WTC11 (cell line): ENCODE measurements around the gene OPRL1.

Experiments used
- CREB1 ChIP-seq: sonication (generic); formaldehyde crosslinking; IDR thresholded peaks from 2 replicates; pipeline ENCODE4 v1.8.0; 2023; ENCODE audit warnings: mild to moderate bottlenecking, missing genetic modification reagents
- CREM ChIP-seq: sonication (generic); formaldehyde crosslinking; IDR thresholded peaks from 2 replicates; pipeline ENCODE4 v1.8.1; 2022; ENCODE audit warnings: mild to moderate bottlenecking, missing genetic modification reagents, moderate library complexity
- ETV6 ChIP-seq: sonication (generic); formaldehyde crosslinking; IDR thresholded peaks from 2 replicates; pipeline ENCODE4 v1.8.1; 2022; ENCODE audit warnings: mild to moderate bottlenecking, missing genetic modification reagents
- FOXJ3 ChIP-seq: sonication (generic); formaldehyde crosslinking; IDR thresholded peaks from 2 replicates; pipeline ENCODE4 v1.9.0; 2021; ENCODE audit warnings: missing genetic modification reagents, mild to moderate bottlenecking, borderline replicate concordance
- GABPB1 ChIP-seq: sonication (generic); formaldehyde crosslinking; IDR thresholded peaks from 2 replicates; pipeline ENCODE4 v1.8.1; 2023; ENCODE audit warnings: mild to moderate bottlenecking, missing genetic modification reagents
- NR1H2 ChIP-seq: sonication (generic); formaldehyde crosslinking; IDR thresholded peaks from 2 replicates; pipeline ENCODE4 v1.9.0; 2021; ENCODE audit warnings: mild to moderate bottlenecking, moderate library complexity, missing genetic modification reagents
- ZNF281 ChIP-seq: sonication (generic); formaldehyde crosslinking; IDR thresholded peaks from 2 replicates; pipeline ENCODE4 v1.8.0; 2023; ENCODE audit warnings: mild to moderate bottlenecking, missing genetic modification reagents
- TF ChIP-seq, protein P1 (sequence below): fragments of 200-600 bp; IDR thresholded peaks from 2 replicates; pipeline ENCODE4 v1.8.0; 2022; ENCODE audit warnings: antibody characterized with exemption
- TF ChIP-seq, protein P2 (sequence below): sonication (generic); formaldehyde crosslinking; IDR thresholded peaks from 2 replicates; pipeline ENCODE4 v1.8.1; 2022; ENCODE audit warnings: low read depth, missing genetic modification reagents, borderline replicate concordance
- TF ChIP-seq, protein P3 (sequence below): sonication (generic); formaldehyde crosslinking; IDR thresholded peaks from 2 replicates; pipeline ENCODE4 v1.8.0; 2022; ENCODE audit warnings: mild to moderate bottlenecking, missing genetic modification reagents

GRCh38 chr20:64139199-64140060, 59.5 kb downstream of the OPRL1 start:
- TF ChIP-seq CREM (CRISPR knock-in tag) = no peak
- TF ChIP-seq, protein P1, sequence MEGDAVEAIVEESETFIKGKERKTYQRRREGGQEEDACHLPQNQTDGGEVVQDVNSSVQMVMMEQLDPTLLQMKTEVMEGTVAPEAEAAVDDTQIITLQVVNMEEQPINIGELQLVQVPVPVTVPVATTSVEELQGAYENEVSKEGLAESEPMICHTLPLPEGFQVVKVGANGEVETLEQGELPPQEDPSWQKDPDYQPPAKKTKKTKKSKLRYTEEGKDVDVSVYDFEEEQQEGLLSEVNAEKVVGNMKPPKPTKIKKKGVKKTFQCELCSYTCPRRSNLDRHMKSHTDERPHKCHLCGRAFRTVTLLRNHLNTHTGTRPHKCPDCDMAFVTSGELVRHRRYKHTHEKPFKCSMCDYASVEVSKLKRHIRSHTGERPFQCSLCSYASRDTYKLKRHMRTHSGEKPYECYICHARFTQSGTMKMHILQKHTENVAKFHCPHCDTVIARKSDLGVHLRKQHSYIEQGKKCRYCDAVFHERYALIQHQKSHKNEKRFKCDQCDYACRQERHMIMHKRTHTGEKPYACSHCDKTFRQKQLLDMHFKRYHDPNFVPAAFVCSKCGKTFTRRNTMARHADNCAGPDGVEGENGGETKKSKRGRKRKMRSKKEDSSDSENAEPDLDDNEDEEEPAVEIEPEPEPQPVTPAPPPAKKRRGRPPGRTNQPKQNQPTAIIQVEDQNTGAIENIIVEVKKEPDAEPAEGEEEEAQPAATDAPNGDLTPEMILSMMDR = no peak
- TF ChIP-seq, protein P2, sequence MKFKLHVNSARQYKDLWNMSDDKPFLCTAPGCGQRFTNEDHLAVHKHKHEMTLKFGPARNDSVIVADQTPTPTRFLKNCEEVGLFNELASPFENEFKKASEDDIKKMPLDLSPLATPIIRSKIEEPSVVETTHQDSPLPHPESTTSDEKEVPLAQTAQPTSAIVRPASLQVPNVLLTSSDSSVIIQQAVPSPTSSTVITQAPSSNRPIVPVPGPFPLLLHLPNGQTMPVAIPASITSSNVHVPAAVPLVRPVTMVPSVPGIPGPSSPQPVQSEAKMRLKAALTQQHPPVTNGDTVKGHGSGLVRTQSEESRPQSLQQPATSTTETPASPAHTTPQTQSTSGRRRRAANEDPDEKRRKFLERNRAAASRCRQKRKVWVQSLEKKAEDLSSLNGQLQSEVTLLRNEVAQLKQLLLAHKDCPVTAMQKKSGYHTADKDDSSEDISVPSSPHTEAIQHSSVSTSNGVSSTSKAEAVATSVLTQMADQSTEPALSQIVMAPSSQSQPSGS = no peak
- TF ChIP-seq, protein P3, sequence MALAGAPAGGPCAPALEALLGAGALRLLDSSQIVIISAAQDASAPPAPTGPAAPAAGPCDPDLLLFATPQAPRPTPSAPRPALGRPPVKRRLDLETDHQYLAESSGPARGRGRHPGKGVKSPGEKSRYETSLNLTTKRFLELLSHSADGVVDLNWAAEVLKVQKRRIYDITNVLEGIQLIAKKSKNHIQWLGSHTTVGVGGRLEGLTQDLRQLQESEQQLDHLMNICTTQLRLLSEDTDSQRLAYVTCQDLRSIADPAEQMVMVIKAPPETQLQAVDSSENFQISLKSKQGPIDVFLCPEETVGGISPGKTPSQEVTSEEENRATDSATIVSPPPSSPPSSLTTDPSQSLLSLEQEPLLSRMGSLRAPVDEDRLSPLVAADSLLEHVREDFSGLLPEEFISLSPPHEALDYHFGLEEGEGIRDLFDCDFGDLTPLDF (CRISPR knock-in tag) = no peak
- TF ChIP-seq NR1H2 (CRISPR knock-in tag) = no peak
- TF ChIP-seq ZNF281 = no peak
- no peak for TF ChIP-seq FOXJ3 (CRISPR knock-in tag)
- no peak for TF ChIP-seq GABPB1
- TF ChIP-seq CREB1 = no peak
- TF ChIP-seq ETV6 (CRISPR knock-in tag) = no peak
